Activated naive CD4-positive, alpha-beta T cell (primary cell): Measurements from ENCODE around the gene GADD45GIP1.
"Not testable (repeated sequence)": the region's sequence is repeated elsewhere in the genome, so short reads cannot be mapped to it uniquely, and the experiment has no call there.

Experiments used
- DNase-seq, 4 experiments: peaks; one replicate each; lab custom pipeline; 2025; lab: John Stamatoyannopoulos, UW

Gene GADD45GIP1

DNA sequence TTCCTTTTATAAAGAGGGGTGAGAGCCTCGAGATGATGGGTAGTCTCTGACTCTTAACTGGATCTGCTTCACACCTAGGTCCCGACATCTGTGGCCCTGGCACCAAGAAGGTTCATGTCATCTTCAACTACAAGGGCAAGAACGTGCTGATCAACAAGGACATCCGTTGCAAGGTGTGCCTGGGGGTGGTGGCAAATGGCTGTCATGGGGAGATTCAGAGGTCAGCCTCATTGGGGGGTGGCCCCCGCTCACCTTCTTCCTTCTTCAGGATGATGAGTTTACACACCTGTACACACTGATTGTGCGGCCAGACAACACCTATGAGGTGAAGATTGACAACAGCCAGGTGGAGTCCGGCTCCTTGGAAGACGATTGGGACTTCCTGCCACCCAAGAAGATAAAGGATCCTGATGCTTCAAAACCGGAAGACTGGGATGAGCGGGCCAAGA lies 17.0 kb downstream of the GADD45GIP1 start:
- DNase-seq, result no peak

DNA sequence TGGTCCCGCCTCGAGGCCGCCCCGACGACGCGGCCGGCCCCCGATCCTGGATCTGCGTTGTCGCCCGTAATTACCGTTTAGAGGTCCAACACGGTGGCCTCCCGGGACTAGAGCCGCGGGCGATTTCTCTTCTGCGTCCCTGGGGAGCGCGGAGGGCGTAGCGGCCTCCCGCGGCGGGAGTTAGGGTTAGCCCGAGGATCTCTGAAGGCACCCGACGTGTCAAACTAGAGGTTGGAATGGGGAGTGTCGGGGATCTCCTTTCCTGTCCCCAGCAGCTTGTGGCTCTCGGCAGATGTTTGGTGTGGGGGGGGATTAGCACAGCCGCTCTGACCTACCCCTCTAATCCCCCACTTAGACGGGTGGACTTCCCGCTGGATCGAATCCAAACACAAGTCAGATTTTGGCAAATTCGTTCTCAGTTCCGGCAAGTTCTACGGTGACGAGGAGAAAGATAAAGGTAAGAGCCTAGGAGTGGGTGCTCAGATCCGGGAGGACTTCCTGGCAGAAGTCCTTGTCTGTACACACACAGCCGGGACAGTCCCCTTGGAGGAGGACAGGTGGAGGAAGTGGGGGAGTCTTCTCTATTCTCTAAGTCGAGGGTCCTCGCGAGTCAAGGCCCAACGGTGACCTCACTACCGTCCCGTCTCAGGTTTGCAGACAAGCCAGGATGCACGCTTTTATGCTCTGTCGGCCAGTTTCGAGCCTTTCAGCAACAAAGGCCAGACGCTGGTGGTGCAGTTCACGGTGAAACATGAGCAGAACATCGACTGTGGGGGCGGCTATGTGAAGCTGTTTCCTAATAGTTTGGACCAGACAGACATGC lies 18.0 kb downstream of the GADD45GIP1 start:
- peak in 1 of 4 experiments; percentile 45 for DNase-seq

DNA sequence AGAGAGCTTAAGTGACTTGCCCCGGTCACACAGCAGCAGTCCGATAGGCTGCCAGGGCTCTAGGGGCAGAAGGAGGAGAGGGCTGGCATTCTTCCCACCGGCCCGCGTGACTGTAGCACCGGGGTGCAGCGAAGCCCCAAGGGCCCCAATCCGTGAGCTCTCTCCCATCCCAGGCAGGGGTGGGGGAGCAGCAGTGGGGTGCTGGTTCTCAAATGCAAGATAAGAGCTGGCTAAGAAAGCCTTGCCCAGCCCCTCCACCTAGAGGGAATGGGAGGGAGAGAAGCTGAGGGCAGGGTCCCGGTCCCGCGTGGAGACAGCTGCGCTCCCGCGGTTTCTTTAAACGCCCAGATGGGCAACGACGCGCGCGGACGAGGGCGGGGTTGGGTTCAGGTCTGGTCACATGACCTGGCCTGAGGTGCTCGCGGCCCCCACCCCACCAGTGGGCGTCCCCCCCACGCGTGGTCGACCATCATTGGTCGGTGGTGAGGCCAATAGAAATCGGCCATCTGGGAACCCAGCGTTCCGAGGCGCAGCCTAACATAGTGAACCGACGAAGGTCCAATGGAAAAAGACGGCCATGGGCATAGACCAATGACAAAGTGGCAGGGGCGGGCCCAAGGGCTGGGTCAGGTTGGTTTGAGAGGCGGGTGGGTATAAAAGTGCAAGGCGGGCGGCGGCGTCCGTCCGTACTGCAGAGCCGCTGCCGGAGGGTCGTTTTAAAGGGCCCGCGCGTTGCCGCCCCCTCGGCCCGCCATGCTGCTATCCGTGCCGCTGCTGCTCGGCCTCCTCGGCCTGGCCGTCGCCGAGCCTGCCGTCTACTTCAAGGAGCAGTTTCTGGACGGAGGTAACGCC lies 18.9 kb downstream of the GADD45GIP1 start, which contains the start of gene CALR:
Gene CALR, plus strand, starts transcription at position 683 of the 852 bp plus-strand sequence. Its CDS starts 71 bp downstream, at position 754.
- peak; percentile 95 to 99 (median 97) for DNase-seq

DNA sequence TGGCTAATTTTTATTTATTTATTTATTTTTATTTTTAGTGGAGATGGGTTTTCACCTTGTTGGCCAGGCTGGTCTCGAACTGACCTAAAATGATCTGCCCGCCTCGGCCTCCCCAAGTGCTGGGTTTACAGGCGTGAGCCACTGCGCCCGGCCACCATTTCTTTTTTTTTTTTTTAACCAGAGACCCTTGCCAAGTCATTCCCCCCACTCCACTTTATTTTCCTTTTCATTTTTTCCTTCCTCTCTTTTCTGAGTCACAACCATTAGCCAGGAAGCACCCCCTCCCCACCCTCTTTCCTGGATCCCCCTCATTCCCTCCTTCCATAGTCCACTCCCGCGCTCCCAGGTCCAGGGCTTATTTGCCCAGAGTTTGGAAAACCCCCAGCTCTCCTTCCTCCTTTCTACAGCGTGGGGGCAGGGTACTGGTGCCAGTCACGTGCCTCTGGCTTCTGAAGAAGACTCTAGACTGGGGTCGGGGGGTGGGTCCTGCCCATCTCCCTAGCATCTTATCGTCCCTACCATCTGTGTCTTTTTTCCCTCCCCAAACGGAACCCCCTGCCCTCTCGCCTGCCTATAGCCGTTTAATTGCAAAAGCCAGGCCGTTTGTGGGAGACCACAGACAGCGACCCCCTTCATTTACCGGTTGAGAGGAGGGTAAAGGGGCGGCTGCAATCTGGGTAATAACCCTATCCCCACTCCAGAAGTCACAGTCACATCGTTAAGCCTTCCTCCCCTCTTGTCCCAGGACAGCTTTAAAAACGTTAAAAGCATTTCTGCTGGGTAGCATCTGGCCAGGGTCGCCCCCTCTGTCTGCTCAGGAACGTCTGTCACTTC lies 19.7 kb downstream of the GADD45GIP1 start:
- no peak for DNase-seq

DNA sequence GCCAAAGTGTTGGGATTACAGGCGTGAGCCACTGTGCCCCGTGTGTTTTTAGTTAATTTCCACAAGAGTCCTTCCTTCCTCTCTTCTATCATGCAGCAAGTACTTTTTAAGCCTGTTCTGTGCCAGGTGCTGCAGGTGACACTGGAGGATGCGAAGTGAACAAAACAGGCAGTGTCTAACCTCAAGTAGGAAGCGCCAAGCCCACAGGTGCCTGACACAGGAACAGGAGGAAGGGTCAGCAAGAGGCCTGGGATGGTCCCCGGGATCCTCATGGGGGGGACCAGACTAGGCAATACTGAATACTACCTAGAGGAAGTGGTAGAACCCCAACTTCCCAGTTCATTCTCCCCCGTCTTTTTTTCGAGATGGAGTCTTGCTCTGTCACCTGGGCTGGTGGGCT lies 20.4 kb downstream of the GADD45GIP1 start:
- no peak for DNase-seq

DNA sequence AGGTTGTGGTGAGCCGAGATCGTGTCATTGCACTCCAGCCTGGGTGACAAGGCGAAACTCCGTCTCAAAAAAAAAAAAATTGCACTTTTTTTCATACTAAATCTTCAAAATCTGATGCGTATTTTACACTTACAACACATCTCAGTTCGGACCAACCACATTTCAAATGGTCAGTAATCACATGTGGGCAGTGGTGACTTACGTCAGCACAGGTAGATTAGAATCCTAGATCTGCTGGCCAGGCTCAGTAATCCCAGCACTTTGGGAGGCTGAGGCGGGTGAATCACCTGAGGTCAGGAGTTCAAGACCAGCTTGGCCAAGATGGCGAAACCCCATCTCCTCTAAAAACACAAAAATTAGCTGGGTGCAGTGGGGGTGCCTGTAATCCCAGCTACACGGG lies 22.0 kb downstream of the GADD45GIP1 start:
- no peak for DNase-seq

DNA sequence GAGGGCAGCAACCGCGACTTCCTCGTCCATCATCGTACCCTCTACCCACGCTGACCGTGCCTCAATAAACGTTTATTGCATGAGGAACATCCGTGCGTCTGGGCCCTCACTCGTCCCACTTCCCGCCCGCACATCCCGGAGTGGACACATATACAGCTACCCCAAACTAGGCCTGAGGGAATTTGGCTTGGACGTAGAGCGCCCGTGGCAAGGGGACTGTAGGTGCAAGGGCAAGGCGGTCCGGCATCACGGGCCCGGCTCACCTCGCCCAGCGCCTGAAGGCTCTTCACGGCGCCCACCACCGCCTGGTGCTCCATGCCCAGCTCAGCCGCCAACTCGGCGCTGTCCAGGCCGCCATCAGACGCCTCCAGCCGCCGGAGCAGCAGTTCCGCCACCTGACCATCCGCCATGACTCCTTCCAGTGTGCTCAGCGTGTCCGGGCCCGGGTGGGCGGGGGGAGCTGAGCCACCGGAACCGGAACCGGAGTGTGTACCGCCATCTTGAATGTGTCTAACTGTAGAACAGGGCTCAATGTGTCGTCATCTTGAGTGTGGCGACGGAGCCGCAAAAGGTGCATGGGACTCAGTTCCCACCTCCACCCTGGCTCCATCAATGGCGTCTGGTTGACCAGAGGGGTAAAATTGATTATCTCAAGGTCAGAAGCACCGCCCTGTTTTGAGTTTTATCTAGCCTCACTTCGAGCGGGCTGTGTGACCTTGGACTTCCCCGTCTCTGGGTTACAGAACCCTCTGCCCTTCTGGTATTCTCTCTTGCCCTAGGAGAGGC lies 23.5 kb downstream of the GADD45GIP1 start, which contains the start of gene FARSA:
Gene FARSA, minus strand, starts transcription at position 425 of the 786 bp plus-strand sequence. Its CDS starts 15 bp downstream, at position 410.
- DNase-seq, result peak; percentile 64 to 79 (median 70)

DNA sequence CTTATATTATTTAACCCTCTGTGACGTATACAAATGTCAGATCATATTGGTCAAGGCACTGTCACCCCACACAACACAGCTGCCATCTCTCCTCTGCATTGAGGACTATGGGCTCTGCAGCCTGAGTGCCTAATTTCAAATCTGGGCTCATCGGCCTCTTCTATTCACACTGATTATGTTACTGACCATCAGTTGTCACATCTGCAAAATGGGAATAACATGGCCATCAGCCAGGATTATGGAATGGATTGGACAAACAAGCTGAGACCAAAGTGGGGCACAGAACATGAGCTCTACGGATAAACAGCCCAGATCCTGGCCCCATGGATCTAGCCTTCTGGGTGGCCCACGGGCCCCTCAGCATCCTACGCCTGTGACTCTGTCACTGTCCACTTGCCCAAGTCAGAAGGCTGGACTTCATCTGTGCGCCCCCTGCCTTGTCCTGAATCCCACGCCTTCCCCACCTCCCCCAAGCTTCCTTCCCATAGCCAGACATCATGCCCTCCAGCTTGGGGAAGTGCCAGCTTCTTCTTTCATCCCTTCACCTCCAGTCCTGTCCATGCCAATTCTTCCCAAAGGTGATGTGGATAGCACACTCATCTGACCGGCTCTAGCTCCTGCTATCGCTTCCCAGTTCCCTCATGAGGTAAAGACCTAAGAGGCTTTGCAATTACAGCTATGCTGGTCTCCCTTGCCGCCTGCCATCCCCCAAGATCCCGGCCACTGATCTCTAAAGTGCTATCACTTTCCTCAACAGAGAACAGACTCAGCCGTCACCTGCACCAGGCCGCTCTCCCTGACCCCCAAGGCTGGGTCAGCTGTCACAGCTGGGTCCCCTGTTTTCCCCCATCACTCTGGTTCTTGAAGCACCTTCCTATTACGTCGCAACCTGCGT lies 24.4 kb downstream of the GADD45GIP1 start:
- DNase-seq, result no peak

DNA sequence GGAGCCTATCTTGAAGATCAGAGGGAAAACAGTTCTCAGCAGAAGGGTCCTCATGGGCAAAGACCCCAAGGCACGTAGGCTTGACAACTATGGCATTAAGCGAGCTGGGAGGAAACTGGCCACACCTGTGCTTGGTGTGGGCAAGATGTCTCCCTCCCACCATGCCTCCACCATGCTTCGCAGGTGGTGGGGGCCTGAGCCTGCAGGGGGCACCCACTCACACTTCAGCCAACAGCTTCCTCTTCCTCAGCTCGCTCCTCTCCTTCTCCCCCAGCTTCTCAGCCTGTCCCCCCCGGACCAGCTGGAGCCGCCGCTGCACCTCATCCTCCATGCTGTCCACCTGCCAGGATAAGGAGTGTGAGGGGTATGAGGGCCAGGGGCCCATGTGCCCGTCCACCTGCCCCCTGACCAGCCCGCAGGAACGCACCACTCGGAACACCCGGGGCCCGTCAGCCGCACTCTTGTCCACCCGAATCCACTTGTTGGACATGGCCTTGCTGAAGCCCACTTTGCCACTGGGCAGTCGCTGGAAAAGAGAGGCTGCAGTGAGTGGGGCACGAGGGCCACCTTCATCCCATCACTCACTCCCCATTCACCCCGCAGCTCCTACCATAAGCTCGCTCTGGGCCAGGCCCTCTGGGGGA lies 26.9 kb downstream of the GADD45GIP1 start:
- no peak for DNase-seq

DNA sequence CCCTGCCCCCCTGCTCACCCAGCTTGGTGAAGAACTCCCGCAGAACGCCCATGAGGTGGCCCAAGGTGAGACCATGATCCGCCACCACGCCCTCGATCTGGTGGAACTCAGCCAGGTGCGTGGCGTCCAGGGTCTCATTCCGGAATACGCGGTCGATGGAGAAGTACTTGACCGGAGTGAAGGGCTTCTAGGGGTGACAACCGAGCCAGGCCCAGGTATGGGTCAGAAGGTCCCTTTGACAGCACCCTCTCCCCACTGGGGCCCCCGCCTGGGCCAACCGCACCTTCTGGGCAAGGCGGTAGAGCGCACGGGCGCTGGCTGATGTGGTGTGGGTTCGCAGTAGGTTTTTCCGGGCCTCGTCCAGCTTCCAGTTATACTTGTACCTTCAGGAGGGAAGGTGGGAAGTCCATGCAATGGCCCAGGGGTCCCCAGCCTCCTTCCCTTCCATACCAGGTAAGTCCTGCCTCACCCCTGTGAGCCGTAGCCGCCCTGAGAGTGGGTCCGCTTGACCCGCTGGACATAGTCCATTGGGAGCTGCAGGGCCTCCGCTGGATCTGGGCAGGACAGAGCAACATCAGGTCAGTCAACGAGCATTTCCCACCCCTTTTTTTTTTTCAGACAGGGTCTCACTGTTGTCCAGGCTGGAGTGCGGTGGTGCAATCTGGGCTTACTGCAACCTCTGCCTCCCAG lies 32.3 kb downstream of the GADD45GIP1 start:
- no peak for DNase-seq

DNA sequence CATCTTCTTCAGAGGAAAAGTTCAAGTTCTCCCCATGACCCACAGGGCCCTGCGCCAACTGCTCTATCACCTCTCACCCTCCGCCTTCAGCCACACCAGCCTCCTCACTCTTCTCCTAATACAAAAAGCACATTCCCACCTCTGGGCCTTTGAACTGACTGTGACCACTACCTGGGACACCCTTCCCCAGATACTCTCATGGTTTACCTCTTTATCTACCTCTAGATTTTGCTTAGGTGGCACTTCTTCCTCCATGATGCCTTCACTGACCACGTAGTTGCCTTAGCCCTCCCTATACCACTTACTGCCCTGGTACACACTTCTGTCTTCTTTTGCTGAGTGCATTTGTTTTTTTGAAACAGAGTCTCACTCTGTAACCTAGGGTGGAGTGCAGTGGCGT lies 34.1 kb downstream of the GADD45GIP1 start:
- no peak for DNase-seq

DNA sequence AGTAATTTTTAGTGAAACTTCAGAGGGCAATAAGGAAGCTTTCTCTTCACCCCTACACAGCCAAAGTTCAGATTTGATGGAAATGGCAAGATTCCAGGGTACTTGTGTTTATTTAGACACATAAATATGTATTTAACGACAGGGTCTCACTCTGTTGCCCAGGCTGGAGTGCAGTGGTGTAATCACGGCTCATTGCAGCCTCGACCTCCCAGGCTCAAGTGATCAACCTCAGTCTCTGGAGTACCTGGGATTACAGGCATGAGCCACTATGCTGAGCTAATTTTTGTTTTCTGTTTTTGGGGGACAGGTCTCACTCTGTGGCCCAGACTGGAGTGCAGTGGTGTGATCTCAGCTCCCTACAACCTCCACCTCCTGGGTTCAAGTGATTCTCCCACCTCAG lies 36.0 kb downstream of the GADD45GIP1 start:
- DNase-seq, result no peak

DNA sequence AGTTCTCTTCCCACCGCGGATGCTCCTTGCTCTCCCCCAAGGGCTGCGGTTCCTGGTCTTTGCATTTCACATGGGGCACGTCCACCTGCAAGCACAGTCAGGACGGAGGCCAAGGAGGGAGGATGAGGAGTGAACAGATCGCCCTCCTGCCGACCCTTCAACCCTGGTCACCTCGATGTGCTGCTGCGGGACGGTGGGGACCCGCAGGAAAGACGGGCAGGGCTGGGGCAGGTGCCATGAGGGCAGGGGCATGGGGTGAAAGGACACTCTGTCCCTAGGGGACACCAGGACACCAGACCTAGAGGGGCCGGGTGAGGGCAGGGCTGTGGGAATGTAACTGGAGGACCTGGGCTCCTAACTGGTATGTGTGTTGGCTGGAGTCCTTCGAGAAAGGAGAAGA lies 38.8 kb downstream of the GADD45GIP1 start:
- DNase-seq, result no peak

DNA sequence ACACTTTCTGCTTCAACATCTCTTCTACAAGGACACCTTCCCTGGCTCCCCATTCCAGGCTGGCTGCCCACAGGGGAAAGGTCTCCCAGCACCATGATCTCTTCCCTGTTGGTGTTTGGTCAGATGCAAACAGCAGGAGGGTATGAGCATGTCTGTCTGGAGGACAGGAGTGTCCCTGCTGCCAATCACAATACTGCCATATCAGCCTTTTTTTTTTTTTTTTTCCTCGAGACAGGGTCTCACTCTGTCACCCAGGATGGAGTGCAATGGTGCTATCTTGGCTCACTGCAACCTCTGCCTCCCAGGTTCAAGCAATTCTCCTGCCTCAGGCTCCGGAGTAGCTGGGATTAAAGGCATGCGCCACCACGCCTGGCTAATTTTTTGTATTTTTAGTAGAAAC lies 41.2 kb downstream of the GADD45GIP1 start:
- DNase-seq, result not testable (repeated sequence)

DNA sequence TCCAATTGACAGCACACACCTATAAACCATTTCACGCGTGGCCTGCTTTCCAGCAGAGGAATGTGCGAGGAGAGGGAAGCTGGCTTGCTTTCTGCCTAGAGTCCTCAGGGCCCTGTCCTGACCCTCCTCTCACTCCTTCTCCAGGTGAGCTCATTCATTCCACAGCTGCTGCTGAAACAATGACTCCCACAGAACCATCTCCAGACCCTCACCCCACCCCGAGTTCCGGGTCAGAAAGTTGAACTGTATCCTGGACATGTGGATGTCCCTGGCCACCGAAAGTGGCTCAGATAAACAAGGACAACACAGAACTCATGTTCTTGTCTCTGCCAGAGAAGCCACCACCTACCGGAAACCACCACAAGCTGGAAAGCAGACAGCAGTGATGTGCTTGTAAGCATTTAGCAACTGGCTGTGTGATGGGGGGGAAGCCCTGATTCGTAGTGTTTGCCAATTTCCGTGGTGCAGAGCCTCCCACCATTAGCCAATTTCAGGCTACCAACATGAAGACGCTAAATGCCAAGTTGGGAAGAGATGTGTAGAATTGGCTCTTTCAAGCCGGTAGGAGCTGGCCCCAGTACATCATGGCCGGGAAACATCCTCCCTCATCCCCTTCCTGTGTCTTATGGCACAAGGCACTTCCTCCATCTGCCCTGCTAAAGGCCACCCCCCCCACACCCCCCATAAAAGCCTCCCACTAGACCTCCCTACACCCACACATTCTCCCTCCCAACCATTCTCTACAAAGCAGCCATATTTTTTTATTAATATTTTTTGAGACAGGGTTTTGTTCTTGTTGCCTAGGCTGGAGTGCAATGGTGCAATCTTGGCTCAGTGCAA lies 43.0 kb downstream of the GADD45GIP1 start:
- DNase-seq, result peak in 2 of 4 experiments; percentile 31 to 58

DNA sequence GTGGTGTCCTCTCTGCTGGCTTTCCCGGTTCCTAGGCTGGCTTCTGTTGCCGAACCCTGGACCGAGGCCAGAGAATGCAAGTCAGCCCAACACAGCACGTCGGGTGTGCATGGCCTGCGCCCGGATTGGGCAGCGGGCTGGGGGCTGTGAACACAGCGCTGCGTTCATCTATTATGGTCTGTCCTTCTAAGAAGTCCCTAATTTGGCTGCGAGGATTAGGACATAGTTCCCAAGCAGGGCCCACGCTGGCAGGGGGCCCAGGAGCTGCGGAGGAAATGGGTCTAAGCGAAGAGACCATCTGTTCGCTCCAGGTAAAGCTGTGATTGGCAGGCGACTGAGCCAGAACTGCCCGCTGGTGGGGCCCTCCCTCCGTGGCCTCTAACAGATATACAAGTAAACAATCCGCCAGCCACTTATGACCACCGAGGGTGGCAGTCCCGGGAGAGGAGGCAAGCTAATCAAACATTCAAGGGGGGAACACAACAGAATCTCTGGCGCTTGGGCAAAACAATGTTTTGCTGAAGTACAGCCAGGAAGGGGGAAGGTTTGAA lies 43.9 kb downstream of the GADD45GIP1 start:
- DNase-seq, result no peak

DNA sequence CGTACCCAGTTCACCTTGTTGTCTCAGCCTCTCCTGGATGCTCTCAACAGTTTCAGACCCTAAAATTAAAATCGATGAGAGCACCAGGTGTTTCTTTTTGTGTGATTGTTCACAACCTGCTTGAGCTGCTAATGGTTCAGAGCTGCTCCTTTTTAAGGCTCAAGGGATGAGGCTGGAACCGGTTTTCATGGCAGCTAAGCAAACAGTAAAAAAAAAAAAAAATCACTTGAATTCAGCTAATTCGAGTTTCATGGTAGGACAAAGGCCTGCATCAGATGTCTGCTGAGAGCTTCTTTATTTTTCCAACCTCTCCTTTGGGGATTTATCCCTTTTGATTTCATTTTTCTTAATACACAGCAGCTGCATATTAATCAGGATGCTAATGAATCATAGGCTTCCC lies 44.5 kb downstream of the GADD45GIP1 start:
- no peak for DNase-seq

DNA sequence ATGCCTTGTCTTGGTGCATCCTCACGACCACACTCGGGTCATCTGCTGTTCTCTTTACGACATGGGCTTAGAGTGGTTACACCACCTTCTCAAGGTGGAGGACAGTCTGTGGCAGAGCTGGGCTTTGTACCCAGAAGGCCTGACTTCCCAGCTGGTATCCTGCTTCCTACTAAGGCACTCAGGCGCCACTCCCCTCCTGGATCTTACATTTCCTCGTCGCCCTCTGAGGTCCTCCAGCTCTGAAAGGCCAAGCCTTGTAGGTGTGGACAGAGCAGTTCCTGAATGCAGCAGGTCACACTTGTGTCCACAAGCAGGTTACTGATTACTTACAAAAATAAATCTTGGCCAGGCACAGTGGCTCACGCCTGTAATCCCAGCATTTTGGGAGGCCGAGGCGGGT lies 49.9 kb downstream of the GADD45GIP1 start:
- DNase-seq, result no peak
